Activated CD8-positive, alpha-beta memory T cell treated with anti-CD3 and anti-CD28 coated beads for 1 hour (primary cell): ENCODE measurements around the gene NISCH.
A peak's percentile ranks its signal among the peaks of the same experiment; 100 is the strongest.

Experiments
- DNase-seq, 2 donors: peaks; one replicate each; pipeline ENCODE4 v3.0.0-alpha.2; 2020; ENCODE audit warnings: low read depth in 1 of 2; ENCODE audit errors: extremely low read depth in 1 of 2

NISCH gene

DNA sequence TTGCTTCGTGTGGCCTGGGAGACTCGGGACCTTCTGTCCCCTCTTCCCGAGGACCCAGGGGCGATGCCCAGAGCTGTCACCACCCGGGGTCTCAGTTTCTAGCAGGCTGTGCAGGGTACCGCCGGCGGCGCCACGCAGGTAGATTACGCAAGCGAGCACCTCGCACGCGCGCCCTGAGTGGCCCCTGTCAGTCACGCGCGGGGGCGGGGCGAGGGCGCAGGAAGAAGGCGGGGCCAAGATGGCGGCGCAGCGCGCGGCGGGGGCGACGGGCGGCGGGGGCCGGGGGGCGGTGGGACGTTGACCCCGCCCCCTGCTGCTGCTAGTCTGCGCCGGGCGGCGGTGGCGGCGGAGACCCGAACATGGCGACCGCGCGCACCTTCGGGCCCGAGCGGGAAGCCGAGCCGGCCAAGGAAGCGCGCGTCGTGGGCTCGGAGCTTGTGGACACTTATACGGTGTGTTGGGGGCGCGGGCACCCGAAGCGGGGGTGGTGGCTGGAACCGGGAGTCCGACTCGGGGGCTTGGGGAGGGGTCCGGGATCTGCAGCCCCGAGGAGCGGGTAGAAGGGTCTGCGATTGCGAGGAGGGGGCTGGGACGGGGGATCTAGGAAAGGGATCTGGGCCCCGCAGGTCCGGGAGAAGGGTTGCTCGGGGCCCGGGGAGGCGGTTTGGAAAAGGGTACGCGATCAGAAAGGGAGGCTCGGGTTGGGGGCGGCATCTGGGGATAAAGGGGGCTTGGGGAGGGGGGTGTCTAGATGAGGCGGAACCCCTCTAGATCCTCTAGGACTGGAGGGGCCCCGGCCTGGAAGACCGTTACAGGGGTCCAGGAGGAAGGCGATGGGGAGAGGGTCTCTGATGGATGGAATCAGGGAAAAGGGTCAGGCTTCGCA, at the start of gene NISCH:
Gene NISCH (plus strand): TSS at position 322 of the 886 bp plus-strand sequence. CDS start 38 bp downstream, at position 360.
- DNase-seq: peak; percentile 86 to 97

DNA sequence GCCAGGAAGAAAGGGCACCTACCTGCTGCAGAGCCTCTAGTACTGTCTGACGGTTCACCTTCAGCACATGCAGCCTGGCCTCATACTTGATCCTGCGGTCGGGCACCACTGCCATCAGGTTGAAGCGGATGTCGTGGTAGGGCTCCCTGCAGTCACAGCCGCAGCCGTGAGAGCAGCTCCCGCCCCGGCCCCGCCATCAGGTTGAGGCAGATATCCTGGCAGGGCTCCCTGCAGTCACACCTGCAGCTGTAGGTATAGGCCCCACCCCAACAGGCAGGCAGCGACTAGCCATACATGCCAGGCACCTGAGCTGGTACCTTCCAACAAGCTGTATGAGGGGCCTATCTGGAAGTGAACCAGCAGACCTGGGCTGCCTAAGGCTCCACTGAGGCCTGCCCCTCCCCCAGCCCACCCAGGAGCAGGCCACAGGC, 49.2 kb upstream of the NISCH start:
- DNase-seq: no peak

DNA sequence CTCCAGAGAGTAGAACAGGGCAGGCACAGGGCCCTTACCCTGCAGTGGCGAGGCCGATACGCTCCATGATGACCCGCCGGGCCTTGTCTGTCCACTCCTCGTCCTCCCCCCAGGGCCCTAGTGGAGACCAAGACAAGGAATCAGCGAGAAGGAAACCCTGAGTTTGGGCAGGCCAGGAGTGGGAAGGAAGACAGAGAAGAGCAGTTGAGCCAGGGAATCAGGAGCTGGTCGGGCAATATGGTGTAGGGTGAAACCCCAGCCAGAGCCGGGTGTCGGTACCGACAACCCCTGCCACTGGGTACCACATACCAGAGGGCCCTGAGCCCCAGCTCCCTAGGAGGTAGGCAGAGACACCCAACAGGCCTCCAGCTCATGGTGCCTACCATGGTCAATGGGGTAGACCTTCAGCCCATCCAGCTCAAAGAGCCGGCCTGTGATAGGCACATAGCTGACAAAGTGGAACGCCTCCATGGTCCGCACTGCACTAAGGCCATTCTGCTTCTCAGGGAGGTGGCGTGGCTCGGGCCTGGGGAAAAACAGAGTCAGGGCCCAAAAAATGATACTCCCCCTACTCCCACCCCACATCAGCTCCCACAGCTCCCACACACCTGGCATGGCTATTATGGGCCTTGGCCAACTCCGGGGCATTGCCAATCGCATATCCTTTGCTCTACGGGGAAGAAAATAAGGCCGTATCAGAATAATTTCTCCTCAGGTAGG, 48.5 kb upstream of the NISCH start:
- DNase-seq: no peak

DNA sequence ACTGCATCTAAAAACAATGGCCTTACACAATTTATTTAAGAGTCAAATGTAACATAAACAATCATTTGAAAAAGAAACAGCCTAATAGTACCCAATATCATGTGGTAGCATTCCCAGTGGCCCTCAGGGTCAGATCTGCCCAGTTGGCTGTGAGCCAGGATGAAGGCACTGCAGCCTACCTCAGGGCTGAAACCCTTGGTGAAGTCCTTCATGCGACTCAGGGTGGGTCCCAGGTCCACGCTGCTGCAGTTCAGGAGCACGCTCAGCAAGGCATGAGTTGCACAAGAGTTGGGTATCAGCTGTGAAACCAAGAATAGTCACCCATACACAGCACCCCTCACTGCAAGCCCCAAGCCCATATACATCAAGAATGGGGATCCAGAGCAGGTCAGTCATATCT, 47.6 kb upstream of the NISCH start:
- DNase-seq: no peak

DNA sequence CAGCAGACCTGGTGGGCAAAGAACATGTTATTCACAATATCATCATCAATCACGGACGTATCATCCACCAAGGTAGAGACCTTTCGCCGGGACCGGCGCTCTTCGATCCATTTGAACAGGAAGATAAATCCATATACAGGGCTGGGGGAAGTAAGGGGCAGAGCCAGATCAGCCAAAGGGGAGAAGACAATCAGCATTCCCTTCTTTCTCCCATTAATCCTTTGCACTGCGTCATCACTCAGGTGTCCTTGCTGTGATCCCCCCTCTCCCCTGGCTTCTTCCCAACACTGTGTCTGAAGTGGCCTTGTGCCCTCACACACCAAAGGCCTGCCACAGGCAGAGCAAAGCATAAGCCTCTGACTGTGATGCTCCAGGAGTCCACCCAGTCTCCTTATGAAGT, 46.9 kb upstream of the NISCH start:
- DNase-seq: no peak

DNA sequence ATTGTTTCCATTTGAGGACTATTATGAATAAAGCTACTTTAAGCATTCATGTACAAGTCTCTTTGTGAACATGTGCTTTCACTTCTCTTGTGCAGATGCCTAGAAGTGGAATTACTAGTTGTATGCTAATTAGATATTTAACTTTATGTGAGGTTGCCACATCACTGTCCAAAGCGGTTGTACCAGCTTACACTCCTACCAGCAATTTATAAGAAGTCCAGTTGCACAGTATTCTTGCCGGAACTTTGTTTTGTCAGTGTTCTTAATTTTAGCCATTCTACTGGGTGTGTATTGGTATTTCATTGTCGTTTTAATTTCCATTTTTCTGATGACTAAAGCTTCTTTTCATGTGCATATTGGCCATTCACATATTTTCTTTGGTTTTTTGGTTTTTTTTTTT, 39.6 kb upstream of the NISCH start:
- DNase-seq: no peak

DNA sequence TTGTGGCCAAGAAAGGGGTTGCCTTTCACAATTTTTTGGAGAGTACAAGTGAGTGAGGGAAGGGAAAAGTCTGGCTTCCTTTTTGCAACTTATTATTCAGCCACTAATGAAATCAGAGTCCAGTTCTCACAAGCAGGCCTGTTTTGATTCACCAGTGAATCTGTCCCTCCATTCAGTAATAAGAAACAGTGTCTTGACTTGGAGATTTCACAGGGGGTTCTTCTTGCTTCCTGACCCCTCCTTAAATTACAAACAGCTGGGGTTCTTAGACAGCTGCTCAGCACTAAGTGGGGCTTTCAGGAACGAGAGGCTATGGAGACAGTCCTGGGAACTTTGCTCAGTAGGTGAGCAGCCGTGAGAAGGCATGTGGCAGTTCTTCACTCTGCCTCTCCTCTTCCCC, 35.0 kb upstream of the NISCH start:
- no peak for DNase-seq

DNA sequence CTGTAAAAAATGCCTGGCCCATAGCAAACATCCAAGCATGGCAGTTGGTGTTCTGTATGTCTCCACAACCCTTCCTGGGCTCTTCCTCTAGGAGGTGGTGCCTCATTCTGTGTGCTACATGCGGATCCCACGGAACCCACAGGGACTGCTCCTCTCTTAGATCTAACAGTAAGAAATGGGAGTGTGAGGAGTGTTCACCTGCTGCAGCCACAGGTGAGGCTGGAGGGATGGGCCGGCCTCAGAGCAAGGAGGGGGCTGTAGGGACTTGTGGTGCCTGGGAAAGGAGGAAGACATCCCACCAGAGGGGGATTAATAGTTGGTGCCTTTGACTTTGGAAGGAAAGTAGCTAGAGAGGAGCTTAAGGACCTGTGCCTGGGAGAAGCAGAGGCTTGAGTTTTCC, 32.7 kb upstream of the NISCH start:
- no peak for DNase-seq

DNA sequence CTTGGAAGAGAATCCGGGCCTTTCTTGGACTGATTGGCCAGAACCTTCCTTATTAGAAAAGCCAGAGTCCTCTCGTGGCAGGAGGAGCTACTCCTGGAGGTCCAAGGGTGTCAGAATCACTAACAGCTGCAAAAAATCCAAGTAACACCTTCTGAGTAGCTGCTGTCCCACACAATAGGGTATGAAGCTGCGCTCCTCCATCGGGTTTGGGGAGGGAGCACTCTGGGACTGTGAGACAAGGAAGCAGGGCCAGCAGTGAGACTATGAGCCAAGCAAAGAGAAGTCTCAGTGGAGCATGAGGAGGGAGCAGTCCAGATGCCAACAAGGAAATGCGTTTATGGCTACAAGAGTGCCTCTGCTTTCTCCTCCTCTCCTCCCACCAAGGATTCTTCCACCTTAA, 32.2 kb upstream of the NISCH start:
- DNase-seq: no peak

DNA sequence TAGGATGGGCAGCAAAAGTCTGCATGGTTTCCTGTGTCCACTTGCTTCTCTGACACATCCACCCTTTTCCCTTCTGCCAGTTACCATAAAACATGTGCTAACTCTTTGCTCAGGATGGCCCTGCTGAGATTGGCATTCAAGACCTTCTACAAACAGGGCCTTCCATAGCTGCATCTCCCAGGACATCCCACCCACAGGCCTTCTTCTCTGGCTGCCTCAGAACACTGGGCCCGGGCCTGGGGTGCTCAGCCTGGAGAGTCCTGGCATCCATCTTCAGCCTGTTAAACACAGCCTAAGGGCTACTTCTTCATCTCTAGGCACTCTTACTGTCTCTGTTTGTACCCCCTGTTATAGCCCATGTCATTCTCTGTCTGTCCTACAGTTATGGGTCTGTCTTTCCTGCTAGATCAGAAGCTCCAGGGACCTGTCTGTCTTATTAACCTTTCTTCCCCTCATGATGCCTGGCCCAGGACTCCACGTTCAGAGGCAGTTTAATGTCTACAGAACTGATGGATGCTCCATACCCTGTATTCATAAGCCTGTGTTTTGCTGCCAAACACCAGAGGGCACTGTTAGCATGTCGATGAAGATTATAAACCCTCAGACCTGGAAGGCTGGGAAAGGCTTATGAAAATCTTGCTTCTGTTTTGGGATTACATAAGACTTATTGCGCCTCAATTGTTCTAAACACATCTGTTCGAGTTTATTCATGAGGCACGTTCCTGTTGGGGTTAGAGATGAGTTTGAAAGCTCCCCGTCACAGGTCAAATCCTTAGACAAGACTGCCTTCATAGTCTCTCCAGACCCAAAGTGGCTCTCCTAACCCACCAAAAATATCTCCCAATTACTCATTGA, 27.0 kb upstream of the NISCH start:
- no peak for DNase-seq

DNA sequence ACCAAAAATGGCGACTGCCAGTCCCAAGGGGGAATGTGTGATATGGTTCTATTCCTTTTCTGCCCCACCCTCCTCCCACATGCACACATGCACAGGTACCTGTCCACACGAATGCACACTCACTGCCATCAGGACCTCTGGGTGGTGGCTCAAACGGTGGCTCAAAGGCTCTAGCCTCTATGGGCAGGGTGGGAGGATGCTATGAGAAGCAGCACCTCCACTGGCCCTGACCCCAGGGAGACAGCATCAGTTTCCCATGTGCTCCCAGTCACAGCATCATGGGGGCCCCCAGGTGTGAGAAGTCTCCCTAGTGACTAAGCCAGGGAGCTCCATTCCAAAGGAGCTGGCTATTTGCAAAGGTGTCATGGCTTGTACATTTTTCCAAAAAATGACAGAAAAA, 26.4 kb upstream of the NISCH start:
- DNase-seq: no peak

DNA sequence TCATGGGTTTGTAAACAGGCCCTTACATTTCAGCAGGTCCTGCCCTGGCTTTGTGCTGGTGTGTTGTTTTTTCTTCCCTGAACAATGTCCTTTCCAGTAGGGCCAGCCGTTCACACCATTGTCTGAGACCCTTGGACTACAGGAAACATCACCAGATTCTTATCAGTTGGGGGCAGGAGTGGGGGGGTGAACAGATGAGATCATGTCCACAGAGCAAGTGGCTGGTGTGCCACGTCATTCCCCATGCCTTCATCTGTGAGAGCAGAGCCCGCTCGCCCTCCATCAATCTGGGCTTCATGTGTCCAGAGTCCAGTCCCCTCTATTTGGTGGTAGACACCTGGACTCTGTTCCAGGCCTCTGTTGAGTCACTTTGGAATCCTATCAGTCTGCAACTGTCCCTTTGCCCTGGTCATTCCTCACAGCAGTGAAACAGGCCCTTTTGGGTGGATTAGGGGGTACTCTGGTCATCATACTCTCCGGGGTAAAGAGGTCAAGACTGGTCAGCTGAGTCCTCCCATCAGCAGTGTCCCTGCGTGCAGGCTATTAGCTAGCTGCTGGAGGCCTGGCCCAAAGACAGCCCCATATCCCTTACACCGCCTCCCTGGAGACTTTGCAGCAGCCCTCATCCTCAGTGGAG, 25.5 kb upstream of the NISCH start:
- no peak for DNase-seq

DNA sequence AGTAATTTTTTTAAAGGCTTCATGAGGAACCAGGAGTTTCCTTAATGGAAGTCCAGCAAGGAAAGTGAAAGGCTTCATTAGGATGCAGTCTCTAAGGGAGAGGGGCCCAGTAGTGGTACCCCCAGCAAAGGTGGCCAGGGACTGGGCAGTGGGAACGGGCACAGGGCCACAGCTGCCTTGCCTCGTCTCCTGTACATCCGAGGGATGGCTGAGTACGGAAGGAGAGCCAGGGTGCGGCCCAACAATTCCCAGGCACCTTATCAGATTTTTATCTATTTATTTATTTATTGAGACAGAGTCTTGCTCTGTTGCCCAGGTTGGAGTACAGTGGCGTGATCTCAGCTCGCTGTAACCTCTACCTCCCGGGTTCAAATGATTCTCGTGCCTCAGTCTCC, 25.0 kb upstream of the NISCH start:
- no peak for DNase-seq

DNA sequence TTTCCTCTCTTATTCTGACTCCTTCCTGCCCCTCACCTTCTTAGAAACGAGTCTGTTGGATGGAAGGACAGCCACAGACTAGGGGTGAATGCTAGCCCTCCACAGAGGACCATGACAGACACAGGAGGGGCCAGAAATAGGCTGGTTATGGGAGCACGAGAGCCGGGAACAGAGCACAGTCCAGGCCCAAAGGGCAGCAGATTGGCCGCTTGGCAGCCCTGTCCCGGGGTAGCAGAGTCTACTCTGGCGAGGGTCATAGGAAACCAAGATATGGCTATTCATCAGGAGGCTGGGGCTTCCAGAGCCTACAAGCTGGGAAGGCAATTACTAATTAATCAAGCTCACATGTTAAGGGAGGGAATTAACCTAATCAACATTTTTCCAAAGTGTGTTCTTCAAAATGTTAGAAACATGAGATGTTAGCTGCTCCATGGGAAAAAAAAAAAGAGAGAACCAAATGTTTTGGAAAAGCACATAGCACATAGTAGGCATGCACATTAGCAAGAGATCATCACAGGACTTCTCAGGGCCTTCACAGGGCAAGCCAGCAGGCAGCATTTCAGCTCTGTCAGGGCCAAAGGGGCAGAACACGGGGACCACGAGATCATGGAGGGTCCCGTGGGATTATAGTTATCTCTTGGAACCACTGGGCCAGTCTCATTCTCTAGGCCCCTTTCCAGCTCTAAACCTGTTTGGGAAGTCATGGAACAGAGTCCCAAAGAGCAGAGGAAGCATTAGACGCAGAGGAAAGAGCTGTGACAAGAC, 23.8 kb upstream of the NISCH start:
- DNase-seq: no peak

DNA sequence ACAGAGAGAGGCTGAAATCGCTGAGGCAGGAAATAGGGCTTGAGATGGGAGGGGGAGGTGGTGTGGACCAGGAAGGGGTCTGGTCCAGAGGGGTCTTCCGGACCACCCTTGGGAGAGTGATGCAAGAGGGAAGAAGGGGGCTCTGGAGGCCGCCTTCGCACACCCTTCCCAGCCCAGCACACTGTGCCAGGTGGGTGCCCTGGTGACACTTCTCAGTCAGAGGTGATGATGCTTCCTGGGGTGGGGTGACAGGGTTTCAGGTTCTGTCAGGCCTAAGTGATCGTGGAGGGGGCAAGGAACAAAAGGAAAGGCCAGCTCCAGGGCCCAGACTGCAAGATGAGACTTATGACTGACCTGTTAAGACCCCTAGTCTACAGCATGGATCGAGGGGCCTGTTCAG, 23.2 kb upstream of the NISCH start:
- DNase-seq: no peak

DNA sequence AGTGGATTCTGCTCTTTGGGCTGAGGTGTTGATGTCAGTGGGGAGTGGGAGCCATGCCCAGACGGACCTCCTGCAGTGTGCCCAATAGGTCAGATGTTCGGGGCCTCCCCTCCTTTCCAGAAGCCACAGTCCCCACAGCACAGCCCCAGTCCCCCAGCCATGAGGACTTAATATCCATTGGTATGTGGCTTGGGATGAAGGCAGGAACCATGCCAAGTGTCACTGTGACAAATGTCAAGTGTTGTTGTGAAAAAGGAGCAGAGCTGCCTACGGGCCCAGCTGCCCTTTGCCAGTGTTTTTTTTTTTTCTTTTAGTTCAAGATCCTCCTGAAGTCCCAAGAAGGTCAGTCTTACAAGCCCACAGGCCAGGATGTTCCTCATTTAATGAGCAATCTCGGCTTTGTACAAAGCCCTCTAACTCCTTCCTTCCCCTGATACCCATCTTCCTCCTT, 22.7 kb upstream of the NISCH start:
- no peak for DNase-seq

DNA sequence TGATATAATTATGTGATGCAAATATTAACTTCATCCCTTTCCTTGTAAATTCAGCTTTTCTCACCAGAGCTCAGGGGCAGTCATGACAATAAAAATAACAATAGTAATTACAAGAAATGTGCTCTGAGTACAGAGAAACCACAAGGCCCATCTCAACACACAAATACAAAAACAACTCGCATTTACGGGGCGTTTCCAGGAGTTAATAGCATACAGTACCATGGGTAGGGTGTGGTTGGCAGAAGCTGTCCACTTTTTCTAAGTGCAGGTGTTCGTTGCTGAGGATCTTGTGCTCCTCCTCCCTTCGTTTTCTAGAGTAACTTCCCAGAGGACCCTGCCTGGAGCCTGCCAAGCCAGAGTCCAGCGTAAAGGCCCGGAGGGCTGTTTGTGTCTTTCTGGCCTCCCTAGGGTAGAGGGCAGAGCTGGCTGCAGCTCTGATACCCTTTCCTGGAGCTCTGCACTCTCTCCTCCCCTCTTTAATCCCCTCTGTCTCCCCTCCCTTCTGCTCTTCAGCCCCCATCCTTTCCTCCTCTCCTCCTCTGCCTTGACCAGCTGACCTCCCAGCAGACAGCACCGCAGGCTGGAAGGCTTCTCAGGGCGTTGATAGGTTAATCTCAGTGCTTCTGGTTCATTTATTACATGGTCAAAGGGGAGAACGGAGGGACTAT, 21.9 kb upstream of the NISCH start:
- no peak for DNase-seq

DNA sequence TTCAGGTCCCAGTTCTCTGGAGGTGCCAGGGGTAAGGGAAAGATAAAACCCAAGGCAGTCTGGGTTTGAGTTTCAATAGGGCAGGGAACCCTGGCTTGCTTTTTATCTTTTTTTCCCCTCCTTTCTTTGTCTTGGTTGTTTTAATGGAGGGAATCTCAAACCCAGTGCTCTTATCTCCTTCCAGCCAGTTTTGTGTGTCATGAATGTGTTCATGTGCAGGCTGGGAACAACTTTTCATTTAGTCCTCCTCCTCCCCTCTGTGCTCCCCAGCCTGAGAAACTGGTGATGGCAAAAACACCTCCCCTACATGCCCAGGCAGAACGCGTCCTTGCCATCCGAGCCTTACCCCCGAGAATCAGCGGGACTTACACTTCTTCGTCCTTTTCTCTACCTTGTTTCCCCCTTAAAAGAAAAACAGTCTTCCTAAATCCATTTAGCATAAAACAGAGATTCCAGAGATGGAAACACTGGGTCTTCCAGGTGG, 21.4 kb upstream of the NISCH start:
- no peak for DNase-seq

DNA sequence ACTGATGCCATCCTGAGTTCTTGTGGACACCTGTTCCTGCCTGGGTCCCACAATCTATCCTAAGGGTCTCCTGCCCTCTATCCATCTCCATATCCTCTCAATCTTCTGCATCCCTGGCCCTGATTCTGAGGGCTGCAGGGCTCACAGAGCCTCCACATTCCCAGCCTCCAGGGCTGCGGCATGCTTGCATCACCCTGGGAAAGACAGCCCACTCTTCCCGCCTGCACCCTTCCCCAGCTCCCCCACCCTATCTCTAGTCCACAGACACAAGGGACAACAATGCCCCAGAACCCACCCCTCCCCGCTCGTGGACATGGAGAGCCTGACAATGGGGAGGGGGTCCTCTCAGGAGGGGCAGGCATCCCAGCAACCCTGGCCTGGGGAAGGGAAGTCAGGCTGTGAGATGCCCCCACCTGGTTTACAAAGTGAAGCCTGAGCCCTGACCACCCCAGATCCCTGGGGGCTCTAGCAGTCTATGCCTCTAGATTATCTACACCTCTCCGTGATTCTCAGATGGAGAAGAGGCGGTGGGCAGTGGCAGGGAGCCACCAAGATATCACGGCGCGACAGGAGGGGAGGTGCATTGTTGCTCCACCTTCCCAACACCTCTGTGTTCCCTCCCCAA, 20.8 kb upstream of the NISCH start:
- DNase-seq: no peak
